A549 (cell line): ENCODE results near the gene PSMB9. TPM values are rescaled to one million over a fixed set of nuclear protein-coding genes. Genes with fewer than 3 reads are reported as not detected.

ENCODE experiments used
- ATAC-seq, 2 experiments: fragments of 200-7000 bp in 1 of 2; fragments of >200 bp in 1 of 2; cut with Nextera tagmentation in 1 of 2; cut with Tn5 transposase in 1 of 2; 3 replicates each; pipeline versions ENCODE4 v1.8.0 to v1.9.1; 2018 to 2020; ENCODE audit warnings: mild to moderate bottlenecking in 1 of 2, moderate library complexity in 1 of 2
- CTCF ChIA-PET: fragments of 300-600 bp; sonication (Branson Sonifier 250); formaldehyde crosslinking; extraction: SDS; loops from one replicate; lab custom pipeline; 2021; ENCODE audit warnings: antibody characterized with exemption, inconsistent platforms; lab: Yijun Ruan, JAX
- POLR2A ChIA-PET: fragments of 350-600 bp; formaldehyde crosslinking; extraction: SDS; loops from one replicate; lab custom pipeline; 2021; ENCODE audit warnings: antibody characterized with exemption, inconsistent platforms; lab: Yijun Ruan, JAX
- DNase-seq, 2 experiments: peaks; one replicate each; pipeline versions ENCODE4 v3.0.0 to v3.0.0-alpha.2; 2011 to 2016; ENCODE audit warnings: low read depth in 1 of 2, low spot score in 1 of 2
- FAIRE-seq: peaks from 2 replicates; lab custom pipeline; 2011; peaks lifted over from hg19 to GRCh38; lab: Jason Lieb, UNC
- H3K27ac ChIP-seq, 2 experiments: fragments of >200 bp; sonication (Bioruptor Twin); formaldehyde crosslinking; 3 replicates each; pipeline ENCODE4 v1.5.1; 2016 to 2017
- H3K4me1 ChIP-seq: fragments of >200 bp; sonication (Bioruptor Twin); formaldehyde crosslinking; 3 replicates; pipeline ENCODE4 v1.6.1; 2016
- H3K4me2 ChIP-seq: fragments of >200 bp; sonication (Bioruptor Twin); formaldehyde crosslinking; 3 replicates; pipeline ENCODE4 v1.6.1; 2016
- H3K4me3 ChIP-seq: fragments of >200 bp; sonication (Bioruptor Twin); formaldehyde crosslinking; 3 replicates; pipeline ENCODE4 v1.5.1; 2016
- H3K9me3 ChIP-seq: fragments of >200 bp; sonication (Bioruptor Twin); formaldehyde crosslinking; 3 replicates; pipeline ENCODE4 v1.6.1; 2016
- ATOH8 ChIP-seq: fragments of 250-450 bp; sonication (Bioruptor Pico); IDR thresholded peaks from 2 replicates; pipeline ENCODE4 v1.5.0; 2020; ENCODE audit warnings: low read depth, mild to moderate bottlenecking, moderate library complexity
- BHLHE40 ChIP-seq: IDR thresholded peaks from 2 replicates; pipeline ENCODE4 v1.6.1; 2012; ENCODE audit warnings: low read depth, low read length, inconsistent platforms
- CBX2 ChIP-seq: fragments of 200-600 bp; sonication (generic); IDR thresholded peaks from 2 replicates; pipeline ENCODE4 v1.6.1; 2016; ENCODE audit warnings: low read depth, mild to moderate bottlenecking, borderline replicate concordance
- CBX8 ChIP-seq: fragments of 200-600 bp; sonication (generic); IDR thresholded peaks from 2 replicates; pipeline ENCODE4 v1.6.1; 2016
- E2F6 ChIP-seq: IDR thresholded peaks from 2 replicates; pipeline ENCODE4 v1.6.1; 2012; ENCODE audit warnings: low read depth, borderline replicate concordance
- EHMT2 ChIP-seq: fragments of 200-600 bp; sonication (generic); IDR thresholded peaks from 2 replicates; pipeline ENCODE4 v1.6.1; 2016; ENCODE audit warnings: antibody characterized with exemption, low read depth, mild to moderate bottlenecking, moderate library complexity
- EP300 ChIP-seq, 2 experiments: fragments of >200 bp; sonication (Bioruptor Twin); formaldehyde crosslinking; IDR thresholded peaks; 2 replicates in 1 of 2; 3 replicates in 1 of 2; pipeline ENCODE4 v1.6.1; 2016 to 2017
- GATA3 ChIP-seq: IDR thresholded peaks from 2 replicates; pipeline ENCODE4 v1.6.1; 2012; ENCODE audit warnings: borderline replicate concordance
- HOXA7 ChIP-seq: fragments of 250-450 bp; sonication (Bioruptor Pico); IDR thresholded peaks from 2 replicates; pipeline ENCODE4 v1.5.0; 2020; ENCODE audit warnings: mild to moderate bottlenecking, moderate library complexity
- KDM5A ChIP-seq: fragments of 200-600 bp; sonication (generic); IDR thresholded peaks from 2 replicates; pipeline ENCODE4 v1.6.1; 2016; ENCODE audit warnings: antibody characterized with exemption, mild to moderate bottlenecking
- NR3C1 ChIP-seq: fragments of >200 bp; sonication (Bioruptor Twin); formaldehyde crosslinking; IDR thresholded peaks from 3 replicates; pipeline ENCODE4 v1.6.1; 2017
- POLR2AphosphoS2 ChIP-seq: conservative IDR thresholded peaks from 2 replicates; pipeline ENCODE4 v1.6.1; 2012; ENCODE audit warnings: low read length, improper control_type of control experiment, inconsistent platforms
- SMC3 ChIP-seq: fragments of >200 bp; sonication (Bioruptor Twin); formaldehyde crosslinking; IDR thresholded peaks from 3 replicates; pipeline ENCODE4 v1.6.1; 2018; ENCODE audit warnings: inconsistent platforms
- TP53 ChIP-seq: fragments of 250-450 bp; sonication (Bioruptor Pico); IDR thresholded peaks from 2 replicates; pipeline ENCODE4 v1.5.0; 2021; ENCODE audit warnings: mild to moderate bottlenecking, moderate library complexity
- ZC3H11A ChIP-seq: fragments of 450-650 bp; IDR thresholded peaks from 2 replicates; pipeline ENCODE4 v1.6.1; 2014; ENCODE audit warnings: antibody characterized with exemption, mild to moderate bottlenecking
- ZNF302 ChIP-seq: fragments of 250-450 bp; sonication (Bioruptor Pico); IDR thresholded peaks from 2 replicates; pipeline ENCODE4 v1.9.0; 2021; ENCODE audit warnings: inconsistent platforms, mild to moderate bottlenecking, moderate library complexity
- WGBS: methylation state at CpG from one replicate; pipeline ENCODE4 v1.1.6; 2017; ENCODE audit errors: missing lambda C conversion rate; 5-methylcytosine and 5-hydroxymethylcytosine counted together
- polyA plus RNA-seq, 4 experiments: library from polyadenylated mRNA; depleted of rRNA in 3 of 4; stranded (reverse); fragments of >200 nt; fragmentation: RNase III in 1 of 4; extraction: RNeasy Plus Mini Kit Qiagen cat#74134 plus additional on column Dnase treatment in 1 of 4; gene quantifications; 2 replicates in 3 of 4; 3 replicates in 1 of 4; pipeline ENCODE4 v1.2.3, GENCODE V29; 2011 to 2017
- TF ChIP-seq, protein P1 (sequence below): fragments of 200-600 bp; sonication (generic); IDR thresholded peaks from 2 replicates; pipeline ENCODE4 v1.6.1; 2016; ENCODE audit warnings: antibody characterized with exemption, mild to moderate bottlenecking, moderate library complexity

The PSMB9 gene
- polyA plus RNA-seq, 2 of the 4 experiments (the other 2 are of a cell fraction), result 9.2 to 12.5 TPM

DNA sequence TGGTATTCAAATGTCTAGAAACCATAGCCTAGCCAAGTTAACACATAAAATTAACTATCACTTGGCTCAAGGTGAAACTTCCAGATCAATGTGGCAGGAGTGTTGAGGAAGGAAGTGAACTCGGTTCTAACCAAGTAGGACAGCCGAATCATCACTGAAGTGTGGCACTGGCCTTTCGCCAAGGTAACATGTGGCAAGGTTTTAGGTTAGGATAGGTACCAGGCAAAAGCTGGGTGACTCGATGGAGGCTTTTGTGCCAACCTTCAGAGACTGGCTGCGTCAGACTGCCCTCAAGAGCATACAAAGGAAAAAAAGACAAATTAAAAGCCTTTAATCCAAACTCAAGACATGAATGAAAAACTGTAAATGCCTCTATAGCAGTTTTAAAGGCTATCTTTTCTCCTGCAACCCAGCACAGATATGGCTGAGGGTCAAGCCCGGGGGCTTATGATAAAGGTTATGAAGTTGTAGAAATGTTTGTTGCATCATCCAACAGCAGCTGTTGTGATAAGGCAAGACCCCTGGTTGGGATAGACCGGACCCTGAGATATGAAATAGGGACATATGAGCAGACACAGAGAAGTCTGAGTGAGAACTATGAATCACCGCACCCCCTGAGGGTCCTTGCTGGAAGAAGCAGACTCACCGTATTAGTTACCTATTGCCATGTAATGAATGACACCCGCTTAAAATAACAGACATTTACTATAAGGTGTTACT is 11.9 kb downstream of the PSMB9 start (continued):
- TF ChIP-seq, protein P1, sequence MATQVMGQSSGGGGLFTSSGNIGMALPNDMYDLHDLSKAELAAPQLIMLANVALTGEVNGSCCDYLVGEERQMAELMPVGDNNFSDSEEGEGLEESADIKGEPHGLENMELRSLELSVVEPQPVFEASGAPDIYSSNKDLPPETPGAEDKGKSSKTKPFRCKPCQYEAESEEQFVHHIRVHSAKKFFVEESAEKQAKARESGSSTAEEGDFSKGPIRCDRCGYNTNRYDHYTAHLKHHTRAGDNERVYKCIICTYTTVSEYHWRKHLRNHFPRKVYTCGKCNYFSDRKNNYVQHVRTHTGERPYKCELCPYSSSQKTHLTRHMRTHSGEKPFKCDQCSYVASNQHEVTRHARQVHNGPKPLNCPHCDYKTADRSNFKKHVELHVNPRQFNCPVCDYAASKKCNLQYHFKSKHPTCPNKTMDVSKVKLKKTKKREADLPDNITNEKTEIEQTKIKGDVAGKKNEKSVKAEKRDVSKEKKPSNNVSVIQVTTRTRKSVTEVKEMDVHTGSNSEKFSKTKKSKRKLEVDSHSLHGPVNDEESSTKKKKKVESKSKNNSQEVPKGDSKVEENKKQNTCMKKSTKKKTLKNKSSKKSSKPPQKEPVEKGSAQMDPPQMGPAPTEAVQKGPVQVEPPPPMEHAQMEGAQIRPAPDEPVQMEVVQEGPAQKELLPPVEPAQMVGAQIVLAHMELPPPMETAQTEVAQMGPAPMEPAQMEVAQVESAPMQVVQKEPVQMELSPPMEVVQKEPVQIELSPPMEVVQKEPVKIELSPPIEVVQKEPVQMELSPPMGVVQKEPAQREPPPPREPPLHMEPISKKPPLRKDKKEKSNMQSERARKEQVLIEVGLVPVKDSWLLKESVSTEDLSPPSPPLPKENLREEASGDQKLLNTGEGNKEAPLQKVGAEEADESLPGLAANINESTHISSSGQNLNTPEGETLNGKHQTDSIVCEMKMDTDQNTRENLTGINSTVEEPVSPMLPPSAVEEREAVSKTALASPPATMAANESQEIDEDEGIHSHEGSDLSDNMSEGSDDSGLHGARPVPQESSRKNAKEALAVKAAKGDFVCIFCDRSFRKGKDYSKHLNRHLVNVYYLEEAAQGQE, result no peak
- TF ChIP-seq NR3C1 (no peak), ZC3H11A (no peak), ZNF302 (CRISPR knock-in tag) (no peak)

DNA sequence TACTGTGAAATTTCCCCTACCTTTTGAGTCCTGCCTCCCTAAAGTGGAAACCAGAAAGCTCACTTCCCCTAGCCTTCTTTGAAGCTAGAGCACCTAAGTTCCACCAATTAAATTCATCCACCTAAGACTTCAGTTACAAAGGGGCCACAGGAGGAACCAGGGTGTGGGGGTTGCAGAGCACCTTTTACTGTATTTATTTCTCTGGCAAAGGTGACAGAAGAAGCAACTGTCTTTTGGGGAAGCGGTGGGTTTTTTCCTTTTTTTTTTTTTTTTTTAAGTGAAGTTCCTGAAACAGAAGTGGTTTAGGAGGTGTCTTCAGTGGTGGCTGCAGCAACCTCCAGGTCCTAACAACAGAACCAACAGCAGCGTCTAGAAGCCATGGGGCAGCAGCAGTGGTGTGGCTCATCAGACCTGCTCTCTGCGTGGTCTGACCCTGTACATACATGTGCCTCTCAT is 13.1 kb downstream of the PSMB9 start:
- POLR2A ChIA-PET, result interaction anchor here (0.7 kb wide), 1 partner anchor 42 kb away, joined by 7 read pairs; no protein-coding TSS in a partner anchor
- CTCF ChIA-PET, result interaction anchor here (0.6 to 13.9 kb wide), 13 partner anchors 12 to 448 kb away, joined by 3 to 253 read pairs (median 5); partner anchors contain the start of genes PSMB8, PSMB9, TAP1 and TAP2
- ATAC-seq, result peak in 1 of 2 experiments; percentile 43; a peak in 1 of 6 replicates
- WGBS, result 59% methylated on average over 3 of the region's 3 CpGs
- DNase-seq, result no peak
- Histone ChIP-seq H3K4me2 (no peak overlapping the region), H3K9me3 (no peaks in the 10 kb centered on the region), H3K4me3 (no peak overlapping the region), H3K4me1 (no peaks in the 10 kb centered on the region; the same call in 2 of the 3 replicates), H3K27ac (no peak overlapping the region)
- no peak for TF ChIP-seq EP300 (IDR thresholded peaks at IDR 0.05)
- no peak for TF ChIP-seq GATA3
- TF ChIP-seq CBX2, result no peak
- no peak for TF ChIP-seq ATOH8 (CRISPR knock-in tag)
- FAIRE-seq, result no peak

- POLR2A ChIA-PET, result interaction anchor here (1.1 to 2.3 kb wide), 5 partner anchors 23 to 104 kb away, joined by 3 to 12 read pairs (median 4); partner anchors contain the start of gene TAP2
- CTCF ChIA-PET, result interaction anchor here (0.7 to 13.9 kb wide), 38 partner anchors 8 to 614 kb away, joined by 3 to 253 read pairs (median 5); partner anchors contain the start of genes HLA-DMA, PSMB8, PSMB9 and TAP1
- no peak for FAIRE-seq
- H3K9me3 ChIP-seq, result no peaks in the 10 kb centered on the region
- TF ChIP-seq, protein P1, result no peak
- TF ChIP-seq SMC3 (no peak), TP53 (CRISPR knock-in tag) (no peak), KDM5A (no peak), HOXA7 (no peak), EHMT2 (no peak), E2F6 (no peak), CBX8 (no peak), BHLHE40 (no peak), POLR2AphosphoS2 (no peak)
- no peak overlapping the region for H3K4me2 ChIP-seq
- H3K4me3 ChIP-seq, result no peak overlapping the region
- H3K4me1 ChIP-seq, result no peaks in the 10 kb centered on the region
- ATAC-seq, result peak in 1 of 2 experiments; percentile 31; a peak in 2 of 6 replicates
- no peak overlapping the region for H3K27ac ChIP-seq
- WGBS, result 49% methylated on average over 8 of the region's 8 CpGs
- no peak for DNase-seq
Observed at GRCh38 chr6:32867554-32868256, 13.7 kb downstream of the PSMB9 start.
